HEK293 (cell line): ENCODE data around the gene TMEM138.

Experiments
- CTCF ChIP-seq: fragments of 450-650 bp; formaldehyde crosslinking; IDR thresholded peaks from 2 replicates; pipeline ENCODE4 v1.5.1; 2016; ENCODE audit warnings: missing biosample characterization, missing genetic modification characterization
- PRDM2 ChIP-seq: fragments of 450-650 bp; formaldehyde crosslinking; IDR thresholded peaks from 2 replicates; pipeline ENCODE4 v1.5.1; 2016; ENCODE audit warnings: missing biosample characterization, missing genetic modification characterization, borderline replicate concordance

GRCh38 chr11:61345170-61345610 lies 17.0 kb upstream of the TMEM138 start:
- no peak for TF ChIP-seq PRDM2
- TF ChIP-seq CTCF, result no peak
